GM23338 (cell line): ENCODE measurements around the gene IRF2.

Experiments
- CREB1 ChIP-seq: fragments of 250-450 bp; sonication (Bioruptor Pico); IDR thresholded peaks from 2 replicates; pipeline ENCODE4 v1.5.0; 2020; ENCODE audit warnings: low read depth, mild to moderate bottlenecking, moderate library complexity
- CTCF ChIP-seq, 2 experiments: fragments of 200-600 bp in 1 of 2; sonication (generic) in 1 of 2; conservative IDR thresholded peaks; 2 replicates each; pipeline versions ENCODE4 v1.5.1 to v1.6.1; 2016 to 2017; ENCODE audit warnings: antibody characterized with exemption in 2 of 2, low read depth in 2 of 2, mild to moderate bottlenecking in 2 of 2, moderate library complexity in 1 of 2
- EZH2 ChIP-seq: fragments of 200-600 bp; sonication (generic); IDR thresholded peaks from one replicate; pipeline ENCODE4 v1.8.0; 2017; ENCODE audit warnings: antibody characterized with exemption, mild to moderate bottlenecking, low read depth; ENCODE audit not compliant: unreplicated experiment
- EZH2phosphoT487 ChIP-seq: fragments of 200-600 bp; sonication (generic); IDR thresholded peaks from one replicate; pipeline ENCODE4 v1.8.1; 2018; ENCODE audit warnings: antibody characterized with exemption; ENCODE audit not compliant: unreplicated experiment
- POLR2AphosphoS5 ChIP-seq: IDR thresholded peaks from 2 replicates; pipeline ENCODE4 v1.6.1; 2016; ENCODE audit warnings: antibody characterized with exemption, low read depth
- REST ChIP-seq: IDR thresholded peaks from one replicate; pipeline ENCODE4 v1.6.1; 2018; ENCODE audit warnings: antibody characterized with exemption; ENCODE audit not compliant: unreplicated experiment
- TF ChIP-seq, protein P1 (sequence below): fragments of 250-450 bp; sonication (Bioruptor Pico); IDR thresholded peaks from 2 replicates; pipeline ENCODE4 v1.5.0; 2020; ENCODE audit warnings: mild to moderate bottlenecking, moderate library complexity

DNA sequence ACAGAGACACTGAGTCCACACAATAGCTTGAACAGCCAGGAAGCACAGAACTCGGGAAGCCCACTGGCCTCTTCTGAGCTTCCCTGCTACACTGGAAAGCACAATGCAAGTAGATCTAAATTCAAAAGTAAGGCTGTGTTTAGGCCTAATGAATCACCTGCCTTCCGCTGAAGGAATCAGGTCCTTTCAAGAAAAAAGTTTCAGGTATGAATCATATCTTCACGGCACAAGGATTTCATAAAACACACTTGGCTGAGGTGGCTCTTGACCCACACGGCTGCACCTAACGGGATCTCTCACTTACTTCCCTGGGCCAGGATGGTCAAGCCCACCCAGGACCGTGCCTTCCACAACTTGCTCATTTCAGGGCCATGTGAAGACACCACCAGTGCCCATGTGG is 59.3 kb downstream of the IRF2 start:
- TF ChIP-seq CTCF (conservative IDR thresholded peaks at IDR 0.05; ENCODE audit: low read depth in 2 of 2) = no peak
- no peak for TF ChIP-seq EZH2
- TF ChIP-seq POLR2AphosphoS5 = no peak
- TF ChIP-seq EZH2phosphoT487 = no peak
- TF ChIP-seq CREB1 = no peak
- TF ChIP-seq REST = no peak
- TF ChIP-seq, protein P1, sequence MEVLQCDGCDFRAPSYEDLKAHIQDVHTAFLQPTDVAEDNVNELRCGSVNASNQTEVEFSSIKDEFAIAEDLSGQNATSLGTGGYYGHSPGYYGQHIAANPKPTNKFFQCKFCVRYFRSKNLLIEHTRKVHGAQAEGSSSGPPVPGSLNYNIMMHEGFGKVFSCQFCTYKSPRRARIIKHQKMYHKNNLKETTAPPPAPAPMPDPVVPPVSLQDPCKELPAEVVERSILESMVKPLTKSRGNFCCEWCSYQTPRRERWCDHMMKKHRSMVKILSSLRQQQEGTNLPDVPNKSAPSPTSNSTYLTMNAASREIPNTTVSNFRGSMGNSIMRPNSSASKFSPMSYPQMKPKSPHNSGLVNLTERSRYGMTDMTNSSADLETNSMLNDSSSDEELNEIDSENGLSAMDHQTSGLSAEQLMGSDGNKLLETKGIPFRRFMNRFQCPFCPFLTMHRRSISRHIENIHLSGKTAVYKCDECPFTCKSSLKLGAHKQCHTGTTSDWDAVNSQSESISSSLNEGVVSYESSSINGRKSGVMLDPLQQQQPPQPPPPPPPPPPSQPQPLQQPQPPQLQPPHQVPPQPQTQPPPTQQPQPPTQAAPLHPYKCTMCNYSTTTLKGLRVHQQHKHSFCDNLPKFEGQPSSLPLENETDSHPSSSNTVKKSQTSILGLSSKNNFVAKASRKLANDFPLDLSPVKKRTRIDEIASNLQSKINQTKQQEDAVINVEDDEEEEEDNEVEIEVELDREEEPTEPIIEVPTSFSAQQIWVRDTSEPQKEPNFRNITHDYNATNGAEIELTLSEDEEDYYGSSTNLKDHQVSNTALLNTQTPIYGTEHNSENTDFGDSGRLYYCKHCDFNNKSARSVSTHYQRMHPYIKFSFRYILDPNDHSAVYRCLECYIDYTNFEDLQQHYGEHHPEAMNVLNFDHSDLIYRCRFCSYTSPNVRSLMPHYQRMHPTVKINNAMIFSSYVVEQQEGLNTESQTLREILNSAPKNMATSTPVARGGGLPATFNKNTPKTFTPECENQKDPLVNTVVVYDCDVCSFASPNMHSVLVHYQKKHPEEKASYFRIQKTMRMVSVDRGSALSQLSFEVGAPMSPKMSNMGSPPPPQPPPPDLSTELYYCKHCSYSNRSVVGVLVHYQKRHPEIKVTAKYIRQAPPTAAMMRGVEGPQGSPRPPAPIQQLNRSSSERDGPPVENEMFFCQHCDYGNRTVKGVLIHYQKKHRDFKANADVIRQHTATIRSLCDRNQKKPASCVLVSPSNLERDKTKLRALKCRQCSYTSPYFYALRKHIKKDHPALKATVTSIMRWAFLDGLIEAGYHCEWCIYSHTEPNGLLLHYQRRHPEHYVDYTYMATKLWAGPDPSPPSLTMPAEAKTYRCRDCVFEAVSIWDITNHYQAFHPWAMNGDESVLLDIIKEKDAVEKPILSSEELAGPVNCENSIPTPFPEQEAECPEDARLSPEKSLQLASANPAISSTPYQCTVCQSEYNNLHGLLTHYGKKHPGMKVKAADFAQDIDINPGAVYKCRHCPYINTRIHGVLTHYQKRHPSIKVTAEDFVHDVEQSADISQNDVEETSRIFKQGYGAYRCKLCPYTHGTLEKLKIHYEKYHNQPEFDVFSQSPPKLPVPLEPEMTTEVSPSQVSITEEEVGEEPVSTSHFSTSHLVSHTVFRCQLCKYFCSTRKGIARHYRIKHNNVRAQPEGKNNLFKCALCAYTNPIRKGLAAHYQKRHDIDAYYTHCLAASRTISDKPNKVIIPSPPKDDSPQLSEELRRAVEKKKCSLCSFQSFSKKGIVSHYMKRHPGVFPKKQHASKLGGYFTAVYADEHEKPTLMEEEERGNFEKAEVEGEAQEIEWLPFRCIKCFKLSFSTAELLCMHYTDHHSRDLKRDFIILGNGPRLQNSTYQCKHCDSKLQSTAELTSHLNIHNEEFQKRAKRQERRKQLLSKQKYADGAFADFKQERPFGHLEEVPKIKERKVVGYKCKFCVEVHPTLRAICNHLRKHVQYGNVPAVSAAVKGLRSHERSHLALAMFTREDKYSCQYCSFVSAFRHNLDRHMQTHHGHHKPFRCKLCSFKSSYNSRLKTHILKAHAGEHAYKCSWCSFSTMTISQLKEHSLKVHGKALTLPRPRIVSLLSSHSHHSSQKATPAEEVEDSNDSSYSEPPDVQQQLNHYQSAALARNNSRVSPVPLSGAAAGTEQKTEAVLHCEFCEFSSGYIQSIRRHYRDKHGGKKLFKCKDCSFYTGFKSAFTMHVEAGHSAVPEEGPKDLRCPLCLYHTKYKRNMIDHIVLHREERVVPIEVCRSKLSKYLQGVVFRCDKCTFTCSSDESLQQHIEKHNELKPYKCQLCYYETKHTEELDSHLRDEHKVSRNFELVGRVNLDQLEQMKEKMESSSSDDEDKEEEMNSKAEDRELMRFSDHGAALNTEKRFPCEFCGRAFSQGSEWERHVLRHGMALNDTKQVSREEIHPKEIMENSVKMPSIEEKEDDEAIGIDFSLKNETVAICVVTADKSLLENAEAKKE (CRISPR knock-in tag) = no peak
